Panc1 (cell line): Measurements from ENCODE around the gene FGFRL1.

ENCODE experiments used
- CTCF ChIP-seq: fragments of 450-650 bp; IDR thresholded peaks from 2 replicates; pipeline ENCODE4 v1.5.1; 2017; ENCODE audit warnings: mild to moderate bottlenecking
- POLR2AphosphoS5 ChIP-seq: IDR thresholded peaks from 2 replicates; pipeline ENCODE4 v1.6.1; 2012; ENCODE audit warnings: mild to moderate bottlenecking, low read depth, low read length, moderate library complexity
- REST ChIP-seq, 2 experiments: IDR thresholded peaks; 2 replicates each; pipeline ENCODE4 v1.6.1; 2011 to 2012; ENCODE audit warnings: low read depth in 2 of 2, control low read depth in 1 of 2, low read length in 1 of 2, mild to moderate bottlenecking in 1 of 2, moderate library complexity in 1 of 2; ENCODE audit not compliant: insufficient read depth in 1 of 2
- SIN3A ChIP-seq: IDR thresholded peaks from 2 replicates; pipeline ENCODE4 v1.6.1; 2012; ENCODE audit warnings: low read depth, mild to moderate bottlenecking, low read length, moderate library complexity, borderline replicate concordance; ENCODE audit not compliant: insufficient read depth

- TF ChIP-seq CTCF (no peak), POLR2AphosphoS5 (no peak), REST (IDR thresholded peaks at IDR 0.05; ENCODE audit: insufficient read depth in 1 of 2, low read depth in 2 of 2, low read length in 1 of 2) (no peak), SIN3A (no peak)
These were observed 19.8 kb upstream of the FGFRL1 start for GRCh38 chr4:991451-992296.
